NT2/D1 (cell line): Measurements from ENCODE around the gene C2orf78.

Experiments
- SUZ12 ChIP-seq: IDR thresholded peaks from 2 replicates; pipeline ENCODE4 v1.6.1; 2011; ENCODE audit not compliant: insufficient read length, insufficient read depth; ENCODE audit errors: extremely low read depth
- YY1 ChIP-seq: IDR thresholded peaks from 2 replicates; pipeline ENCODE4 v1.6.1; 2011; ENCODE audit not compliant: insufficient read length, insufficient read depth
- ZNF274 ChIP-seq: IDR thresholded peaks from 2 replicates; pipeline ENCODE4 v1.6.1; 2011; ENCODE audit warnings: mild to moderate bottlenecking, low read depth, low read length

- TF ChIP-seq ZNF274 (no peak), YY1 (no peak), SUZ12 (no peak)
Measured at GRCh38 chr2:73823416-73823815, 39.4 kb downstream of the C2orf78 start.
